ENCODE data around the gene UCP3. TPM values are rescaled to one million over a fixed set of nuclear protein-coding genes. Genes with fewer than 3 reads are reported as not detected.

The UCP3 gene
- total RNA-seq, 4 donors from 2014 or later = 0.64 to 2.5 (median 1.6) TPM

DNA sequence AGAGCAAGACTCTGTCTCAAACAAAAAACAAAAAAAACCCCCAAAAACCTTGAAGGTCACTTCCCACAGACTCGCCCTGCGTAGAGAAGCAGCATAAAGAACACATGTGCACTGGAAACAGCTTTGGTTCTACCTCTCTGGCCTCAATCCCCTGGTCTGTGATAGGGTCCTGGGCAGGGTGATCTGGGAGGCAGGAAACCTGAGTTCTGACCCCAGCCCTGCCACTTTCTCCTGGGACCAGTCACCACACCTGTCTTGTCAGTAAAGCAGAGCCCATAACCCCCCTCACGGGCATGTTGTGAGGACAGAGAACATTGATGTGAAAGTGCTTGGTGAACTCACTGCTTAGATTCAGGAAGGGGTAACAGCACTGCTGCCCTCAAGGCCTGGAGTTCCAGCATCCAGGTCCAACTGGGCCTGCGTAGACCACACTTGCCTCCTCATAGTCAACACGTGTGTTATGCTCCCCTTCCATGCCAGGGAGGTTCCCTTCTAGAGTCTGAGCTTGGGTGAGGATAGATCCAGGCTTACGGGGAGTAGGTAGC is 37.6 kb downstream of the UCP3 start:
- H3K4me3 ChIP-seq = no peak overlapping the region
- no peak overlapping the region for H3K27ac ChIP-seq
- WGBS, 2 donors (ENCODE audit: low coverage in 1 of 2) = 90 to 100% methylated on average over 2 to 4 of the region's 6 CpGs
- peaks cover 0 to 3% (median 0%) of the 10 kb centered on the region in 3 donors for H3K4me1 ChIP-seq
- TF ChIP-seq POLR2AphosphoS5 (IDR thresholded peaks at IDR 0.05) = no peak
- TF ChIP-seq POLR2A (IDR thresholded peaks at IDR 0.05) = no peak
- TF ChIP-seq, protein P1, sequence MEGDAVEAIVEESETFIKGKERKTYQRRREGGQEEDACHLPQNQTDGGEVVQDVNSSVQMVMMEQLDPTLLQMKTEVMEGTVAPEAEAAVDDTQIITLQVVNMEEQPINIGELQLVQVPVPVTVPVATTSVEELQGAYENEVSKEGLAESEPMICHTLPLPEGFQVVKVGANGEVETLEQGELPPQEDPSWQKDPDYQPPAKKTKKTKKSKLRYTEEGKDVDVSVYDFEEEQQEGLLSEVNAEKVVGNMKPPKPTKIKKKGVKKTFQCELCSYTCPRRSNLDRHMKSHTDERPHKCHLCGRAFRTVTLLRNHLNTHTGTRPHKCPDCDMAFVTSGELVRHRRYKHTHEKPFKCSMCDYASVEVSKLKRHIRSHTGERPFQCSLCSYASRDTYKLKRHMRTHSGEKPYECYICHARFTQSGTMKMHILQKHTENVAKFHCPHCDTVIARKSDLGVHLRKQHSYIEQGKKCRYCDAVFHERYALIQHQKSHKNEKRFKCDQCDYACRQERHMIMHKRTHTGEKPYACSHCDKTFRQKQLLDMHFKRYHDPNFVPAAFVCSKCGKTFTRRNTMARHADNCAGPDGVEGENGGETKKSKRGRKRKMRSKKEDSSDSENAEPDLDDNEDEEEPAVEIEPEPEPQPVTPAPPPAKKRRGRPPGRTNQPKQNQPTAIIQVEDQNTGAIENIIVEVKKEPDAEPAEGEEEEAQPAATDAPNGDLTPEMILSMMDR (IDR thresholded peaks at IDR 0.05) = no peak
- TF ChIP-seq EP300 (IDR thresholded peaks at IDR 0.05) = no peak
- H3K27me3 ChIP-seq = no peaks in the 10 kb centered on the region
- no peak for ATAC-seq
- H3K9me3 ChIP-seq = no peaks in the 10 kb centered on the region
- H3K36me3 ChIP-seq = peaks cover 0 to 14% of the 10 kb centered on the region in 2 donors

GRCh38 chr11:73969991-73970800 is 38.7 kb downstream of the UCP3 start:
- WGBS, 2 donors (ENCODE audit: low coverage in 1 of 2) = 60 to 74% methylated on average over 1 to 7 of the region's 13 CpGs
- H3K27me3 ChIP-seq = peaks cover 8% of the 10 kb centered on the region
- TF ChIP-seq EP300 (IDR thresholded peaks at IDR 0.05) (no peak), POLR2A (IDR thresholded peaks at IDR 0.05) (no peak), POLR2AphosphoS5 (IDR thresholded peaks at IDR 0.05) (no peak)
- TF ChIP-seq, protein P1 (IDR thresholded peaks at IDR 0.05) = no peak
- H3K4me3 ChIP-seq = no peak overlapping the region
- ATAC-seq = no peak
- H3K36me3 ChIP-seq = peaks cover 0 to 3% of the 10 kb centered on the region in 2 donors
- no peak overlapping the region for H3K27ac ChIP-seq
- peaks cover 0 to 3% (median 0%) of the 10 kb centered on the region in 3 donors for H3K4me1 ChIP-seq
- H3K9me3 ChIP-seq = no peaks in the 10 kb centered on the region

- H3K4me3 ChIP-seq = no peak overlapping the region
- H3K4me1 ChIP-seq = peaks cover 0 to 10% (median 7%) of the 10 kb centered on the region in 3 donors
- WGBS, 2 donors (ENCODE audit: low coverage in 1 of 2) = 90 to 100% methylated on average over 1 to 2 of the region's 2 CpGs
- H3K36me3 ChIP-seq = no peaks in the 10 kb centered on the region
- H3K27ac ChIP-seq = no peak overlapping the region
- ATAC-seq = no peak
- peaks cover 13% of the 10 kb centered on the region for H3K27me3 ChIP-seq
- no peak for TF ChIP-seq POLR2AphosphoS5 (IDR thresholded peaks at IDR 0.05)
- TF ChIP-seq, protein P1 (IDR thresholded peaks at IDR 0.05) = no peak
- no peak for TF ChIP-seq EP300 (IDR thresholded peaks at IDR 0.05)
- no peak for TF ChIP-seq POLR2A (IDR thresholded peaks at IDR 0.05)
- no peaks in the 10 kb centered on the region for H3K9me3 ChIP-seq
Observed at GRCh38 chr11:73969091-73969490, 39.8 kb downstream of the UCP3 start.

DNA sequence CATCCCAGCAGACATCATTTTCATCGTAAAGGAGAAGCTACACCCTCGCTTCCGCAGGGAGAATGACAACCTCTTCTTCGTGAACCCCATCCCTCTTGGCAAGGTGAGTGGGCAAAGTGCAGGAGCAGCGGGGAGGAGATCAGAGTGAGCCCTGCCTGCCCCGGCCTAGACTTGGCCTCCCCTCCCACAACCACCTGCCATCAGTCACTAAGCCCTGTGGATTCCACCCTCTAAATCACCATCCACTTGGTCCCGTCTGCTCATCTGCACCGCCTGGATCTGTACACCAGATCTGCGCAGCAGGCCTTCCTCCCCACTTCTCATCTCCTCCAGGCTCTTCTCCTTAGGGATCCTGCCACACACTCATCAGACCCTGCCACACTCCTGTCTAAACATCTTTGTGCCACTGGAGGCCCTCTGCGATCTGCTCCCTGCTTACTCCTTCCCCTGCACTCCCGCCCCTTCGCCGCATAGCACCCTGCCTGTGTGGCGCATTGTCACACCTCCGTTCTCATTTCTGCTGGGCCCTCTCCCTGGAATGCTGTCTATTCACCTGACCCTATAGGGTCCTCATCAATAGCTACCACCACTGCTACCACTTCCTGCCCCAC is 40.4 kb downstream of the UCP3 start:
- TF ChIP-seq EP300 (IDR thresholded peaks at IDR 0.05) (no peak), POLR2AphosphoS5 (IDR thresholded peaks at IDR 0.05) (no peak), POLR2A (IDR thresholded peaks at IDR 0.05) (no peak)
- TF ChIP-seq, protein P1 (IDR thresholded peaks at IDR 0.05) = no peak
- Histone ChIP-seq H3K9me3 (no peaks in the 10 kb centered on the region), H3K27ac (no peak overlapping the region), H3K4me3 (no peak overlapping the region), H3K27me3 (peaks cover 15% of the 10 kb centered on the region), H3K4me1 (peaks cover 0 to 12% (median 6%) of the 10 kb centered on the region in 3 donors), H3K36me3 (no peaks in the 10 kb centered on the region)
- ATAC-seq = no peak
- WGBS, 2 donors (ENCODE audit: low coverage in 1 of 2) = 94% methylated on average over 14 to 15 of the region's 15 CpGs
